GM12878 (cell line): Measurements from ENCODE around the gene PCLO.

Experiments
- MLLT1 ChIP-seq: fragments of 450-650 bp; IDR thresholded peaks from 2 replicates; pipeline ENCODE4 v1.6.1; 2016; ENCODE audit warnings: mild to moderate bottlenecking
- ZZZ3 ChIP-seq: IDR thresholded peaks from 2 replicates; pipeline ENCODE4 v1.6.1; 2011; ENCODE audit warnings: low read depth; ENCODE audit not compliant: control insufficient read depth, insufficient read length

DNA sequence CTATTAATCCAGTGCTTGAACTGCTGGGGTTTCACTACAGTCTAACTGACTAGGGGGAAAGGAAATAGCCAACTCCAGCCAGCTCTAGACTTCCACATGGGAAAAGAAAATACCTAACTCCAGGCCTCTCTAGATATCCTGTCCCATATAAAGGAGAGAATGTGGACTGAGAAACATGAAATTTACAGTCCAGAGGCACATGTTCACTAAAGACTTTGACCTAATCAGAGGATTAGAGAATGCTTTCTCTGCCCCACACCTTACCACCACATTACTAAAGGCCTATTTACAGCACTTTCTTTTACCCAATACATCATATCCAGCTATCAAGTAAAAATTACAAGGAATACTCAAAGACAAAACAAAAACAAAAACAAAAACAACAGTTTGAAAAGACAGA lies 164.2 kb downstream of the PCLO start:
- TF ChIP-seq MLLT1 (no peak), ZZZ3 (no peak)
